Urothelium cell line (cell line): ENCODE measurements around the gene CNTRL.
A peak's percentile ranks its signal among the peaks of the same experiment; 100 is the strongest.
"Not testable (repeated sequence)": the region's sequence is repeated elsewhere in the genome, so short reads cannot be mapped to it uniquely, and the experiment has no call there.

Source experiments
- DNase-seq: peaks from one replicate; pipeline ENCODE4 v3.0.0; 2011; ENCODE audit warnings: low spot score, mixed read lengths
- FAIRE-seq: peaks from 2 replicates; lab custom pipeline; 2011; peaks lifted over from hg19 to GRCh38; lab: Jason Lieb, UNC

The CNTRL gene

DNA sequence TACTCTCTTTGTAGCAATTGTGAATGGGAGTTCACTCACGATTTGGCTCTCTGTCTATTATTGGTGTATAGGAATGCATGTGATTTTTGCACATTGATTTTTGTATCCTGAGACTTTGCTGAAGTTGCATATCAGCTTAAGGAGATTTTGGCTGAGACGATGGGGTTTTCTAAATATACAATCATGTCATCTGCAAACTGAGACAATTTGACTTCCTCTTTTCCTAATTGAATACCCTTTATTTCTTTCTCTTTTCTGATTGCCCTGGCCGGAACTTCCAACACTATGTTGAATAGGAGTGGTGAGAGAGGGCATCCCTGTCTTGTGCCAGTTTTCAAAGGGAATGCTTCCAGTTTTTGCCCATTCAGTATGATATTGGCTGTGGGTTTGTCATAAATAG lies 54.6 kb downstream of the CNTRL start:
- DNase-seq, FAIRE-seq: not testable (repeated sequence)

DNA sequence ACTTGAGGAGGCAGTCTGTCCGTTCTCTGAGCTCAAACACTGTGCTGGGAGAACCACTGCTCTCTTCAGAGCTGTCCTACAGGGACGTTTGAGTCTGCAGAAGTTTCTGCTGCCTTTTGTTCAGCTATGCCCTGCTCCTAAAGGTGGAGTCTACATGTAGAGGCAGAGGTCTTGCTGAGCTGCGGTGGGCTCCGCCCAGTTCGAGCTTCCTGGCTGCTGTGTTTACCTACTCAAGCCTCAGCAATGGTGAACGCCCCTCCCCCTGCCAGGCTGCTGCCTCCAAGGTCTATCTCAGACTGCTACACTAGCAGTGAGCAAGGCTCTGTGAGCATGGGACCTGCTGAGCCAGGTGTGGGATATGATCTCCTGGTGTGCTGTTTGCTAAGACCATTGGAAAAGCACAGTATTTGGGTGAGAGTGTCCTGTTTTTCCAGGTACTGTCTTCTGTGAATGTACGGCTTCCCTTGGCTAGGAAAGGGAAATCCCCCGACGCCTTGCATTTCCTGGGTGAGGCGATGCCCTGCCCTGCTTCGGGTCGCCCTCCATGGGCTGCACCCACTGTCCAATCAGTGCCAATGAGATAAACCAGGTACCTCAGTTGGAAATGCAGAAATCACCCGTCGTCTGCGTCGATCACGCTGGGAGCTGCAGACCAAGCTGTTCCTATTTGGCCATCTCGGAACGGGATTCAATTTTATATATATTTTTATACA lies 58.5 kb downstream of the CNTRL start:
- FAIRE-seq: no peak
- DNase-seq: no peak

GRCh38 chr9:121135642-121136041 lies 60.9 kb downstream of the CNTRL start:
- no peak for FAIRE-seq
- no peak for DNase-seq

- no peak for DNase-seq
- FAIRE-seq: no peak
These were observed 63.8 kb downstream of the CNTRL start for GRCh38 chr9:121138561-121138960.

DNA sequence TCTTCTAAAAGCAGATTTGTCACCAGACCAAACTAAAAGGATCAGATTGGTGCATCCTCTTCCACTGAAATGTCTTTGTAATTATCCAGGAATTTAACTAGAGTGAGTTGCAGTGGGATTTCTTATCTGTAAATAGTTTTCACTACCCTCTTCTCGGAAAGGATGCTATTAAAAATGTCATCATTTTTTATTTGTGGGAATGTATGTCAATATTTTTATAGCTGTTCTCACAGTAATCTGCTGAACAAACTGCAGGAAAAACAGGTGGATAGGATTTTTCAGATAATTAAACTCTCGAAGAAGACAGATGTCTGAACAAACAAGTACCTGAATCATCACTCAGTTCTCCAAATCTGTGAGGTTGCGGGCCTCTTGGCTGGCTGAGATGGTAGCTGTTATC lies 64.2 kb downstream of the CNTRL start:
- DNase-seq: no peak
- FAIRE-seq: no peak

- DNase-seq (no peak), FAIRE-seq (no peak)
These were observed 65.4 kb downstream of the CNTRL start for GRCh38 chr9:121140162-121140561.

DNA sequence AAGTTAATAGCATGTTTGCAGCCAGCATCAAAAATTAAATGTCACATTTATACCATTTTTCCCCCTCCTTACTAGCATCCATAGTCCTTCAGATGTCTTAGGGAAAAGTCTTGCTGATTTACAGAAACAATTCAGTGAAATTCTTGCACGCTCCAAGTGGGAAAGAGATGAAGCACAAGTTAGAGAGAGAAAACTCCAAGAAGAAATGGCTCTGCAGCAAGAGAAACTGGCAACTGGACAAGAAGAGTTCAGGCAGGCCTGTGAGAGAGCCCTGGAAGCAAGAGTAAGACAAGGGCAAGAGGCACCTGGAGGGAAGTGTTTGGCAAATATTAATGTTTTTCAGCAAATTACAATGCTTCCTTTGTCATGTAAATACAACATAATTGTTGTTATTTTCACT lies 66.6 kb downstream of the CNTRL start:
- no peak for DNase-seq
- no peak for FAIRE-seq

- FAIRE-seq (no peak), DNase-seq (no peak)
These were observed 67.0 kb downstream of the CNTRL start for GRCh38 chr9:121141706-121142105.

DNA sequence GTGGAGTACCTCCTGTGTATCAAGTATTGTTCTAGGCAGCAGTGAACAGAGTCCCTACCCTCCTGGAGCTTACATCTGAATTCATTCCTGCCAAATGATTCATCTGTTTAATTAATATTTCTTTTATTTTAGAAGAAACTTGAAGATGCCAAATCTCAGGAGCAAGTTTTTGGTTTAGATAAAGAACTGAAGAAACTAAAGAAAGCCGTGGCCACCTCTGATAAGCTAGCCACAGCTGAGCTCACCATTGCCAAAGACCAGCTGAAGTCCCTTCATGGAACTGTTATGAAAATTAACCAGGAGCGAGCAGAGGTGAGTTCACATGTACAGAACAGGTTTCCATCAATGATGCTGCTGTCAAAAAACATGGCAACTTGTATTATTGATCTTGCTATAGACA lies 69.0 kb downstream of the CNTRL start:
- DNase-seq (no peak), FAIRE-seq (no peak)

DNA sequence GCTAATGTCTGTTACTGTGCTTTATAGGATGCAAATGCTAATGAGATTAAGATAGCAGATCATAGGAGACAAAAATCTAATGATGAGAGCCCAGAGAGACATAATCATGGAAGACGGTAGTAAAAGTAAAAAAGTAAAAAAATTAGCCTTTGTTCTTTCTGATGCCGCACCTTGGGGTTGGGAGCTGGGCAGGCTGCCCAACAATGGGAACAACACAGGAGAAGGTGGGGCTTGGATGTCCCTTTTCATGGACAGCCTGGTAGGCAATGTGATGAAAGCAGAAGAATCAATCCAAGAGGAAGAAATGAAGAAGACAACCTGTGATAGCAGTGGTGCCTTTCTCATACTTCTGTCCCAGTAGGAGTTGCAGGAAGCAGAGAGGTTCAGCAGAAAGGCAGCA lies 69.7 kb downstream of the CNTRL start:
- no peak for FAIRE-seq

GRCh38 chr9:121150188-121150587 lies 75.4 kb downstream of the CNTRL start:
- no peak for DNase-seq
- no peak for FAIRE-seq

More for the DNA sequence above, 69.7 kb downstream of the CNTRL start:
- DNase-seq: no peak

- FAIRE-seq (no peak), DNase-seq (no peak)
These were observed 78.9 kb downstream of the CNTRL start for GRCh38 chr9:121153642-121154041.

DNA sequence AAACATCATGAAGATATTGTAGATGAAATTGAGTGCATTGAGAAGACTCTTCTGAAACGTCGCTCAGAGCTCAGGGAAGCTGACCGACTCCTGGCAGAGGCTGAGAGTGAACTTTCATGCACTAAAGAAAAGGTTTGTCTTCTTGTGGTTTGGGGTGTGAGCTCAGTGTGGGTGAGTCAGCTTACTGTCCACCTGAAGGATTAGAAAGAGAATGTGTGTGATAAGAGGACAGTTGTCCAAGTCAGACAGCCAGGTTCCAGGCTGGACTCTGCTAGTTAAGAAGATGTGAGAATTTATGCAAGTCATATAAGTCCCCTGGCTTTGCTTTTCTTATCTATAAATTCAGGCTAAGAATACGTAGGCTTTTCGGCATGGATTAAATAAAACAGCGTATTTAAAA lies 80.0 kb downstream of the CNTRL start:
- no peak for FAIRE-seq
- peak; percentile 55 for DNase-seq

DNA sequence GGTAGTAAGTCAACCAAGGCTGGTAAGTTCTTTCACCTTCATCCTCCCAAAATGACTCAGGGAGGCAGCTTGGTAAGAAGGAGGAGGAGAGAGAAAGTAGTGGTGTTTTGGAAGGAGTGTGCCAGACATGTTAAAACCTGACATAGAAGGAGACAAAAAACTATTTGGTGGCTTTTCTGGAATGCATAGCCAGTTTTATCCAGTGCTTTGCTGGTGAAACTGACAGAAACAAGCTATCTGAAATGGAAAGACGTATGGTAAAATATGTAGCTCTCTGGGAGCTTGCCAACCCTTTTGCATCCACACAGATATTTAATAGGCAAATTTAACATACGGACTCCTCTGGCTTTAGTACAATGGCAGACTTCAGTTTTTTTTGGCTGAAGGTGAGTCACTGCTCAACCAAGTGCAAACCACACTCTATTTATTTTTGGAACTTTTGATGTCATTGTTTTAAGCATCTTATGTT lies 81.5 kb downstream of the CNTRL start:
- FAIRE-seq: no peak
- DNase-seq: peak; percentile 51

GRCh38 chr9:121157939-121158338 lies 83.2 kb downstream of the CNTRL start:
- FAIRE-seq: no peak
- DNase-seq: no peak

- no peak for DNase-seq
These were observed 85.3 kb downstream of the CNTRL start for GRCh38 chr9:121160025-121160424.

DNA sequence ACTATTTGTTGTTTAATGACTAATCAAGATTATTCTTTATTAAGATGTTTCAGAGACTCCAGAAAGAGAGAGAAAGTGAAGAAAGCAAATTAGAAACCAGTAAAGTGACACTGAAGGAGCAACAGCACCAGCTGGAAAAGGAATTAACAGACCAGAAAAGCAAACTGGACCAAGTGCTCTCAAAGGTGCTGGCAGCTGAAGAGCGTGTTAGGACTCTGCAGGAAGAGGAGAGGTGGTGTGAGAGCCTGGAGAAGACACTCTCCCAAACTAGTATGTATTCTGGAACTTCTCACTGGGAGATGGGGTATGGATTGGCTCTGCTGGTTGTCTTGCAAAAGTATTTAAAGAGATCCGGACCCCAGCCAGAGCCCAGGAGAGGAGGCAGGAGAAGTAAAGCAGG lies 93.3 kb downstream of the CNTRL start:
- FAIRE-seq: no peak

More at GRCh38 chr9:121160025-121160424, 85.3 kb downstream of the CNTRL start:
- FAIRE-seq: no peak

GRCh38 chr9:121169094-121169601 lies 94.4 kb downstream of the CNTRL start:
- peak; percentile 7 for DNase-seq
- no peak for FAIRE-seq

More for the DNA sequence above, 93.3 kb downstream of the CNTRL start:
- no peak for DNase-seq

DNA sequence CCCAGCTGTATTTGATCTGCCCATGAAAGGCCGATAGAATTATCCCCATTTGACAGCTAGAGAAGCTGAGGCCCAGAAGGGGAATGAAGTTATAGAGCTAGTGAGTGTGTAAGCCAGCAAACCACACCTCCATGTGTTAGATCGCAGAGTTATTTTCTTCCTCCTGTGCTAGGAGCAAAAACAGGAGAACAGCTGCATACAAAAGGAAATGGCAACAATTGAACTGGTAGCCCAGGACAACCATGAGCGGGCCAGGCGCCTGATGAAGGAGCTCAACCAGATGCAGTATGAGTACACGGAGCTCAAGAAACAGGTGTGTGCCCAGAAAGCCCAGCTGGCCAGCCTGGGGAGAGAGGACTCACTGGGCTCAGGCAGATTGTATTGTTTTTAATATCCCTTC lies 96.5 kb downstream of the CNTRL start:
- DNase-seq (no peak), FAIRE-seq (no peak)

GRCh38 chr9:121172726-121173487 lies 98.2 kb downstream of the CNTRL start:
- DNase-seq (no peak), FAIRE-seq (no peak)

- DNase-seq: no peak
- no peak for FAIRE-seq
These were observed 98.7 kb downstream of the CNTRL start for GRCh38 chr9:121173501-121173900.
